Endothelial cell of umbilical vein (primary cell): Measurements from ENCODE around the gene CPA4. TPM values are rescaled to one million over a fixed set of nuclear protein-coding genes. Genes with fewer than 3 reads are reported as not detected.

Experiments
- BruUV-seq: library from RNA; stranded (reverse); fragments of 400-500 nt; replicated peaks from 2 replicates; lab custom pipeline; 2021; lab: Mats Ljungman, UMichigan
- CTCF ChIA-PET: fragments of 300-600, 350-600 bp; sonication (Branson Sonifier 250); formaldehyde crosslinking; loops from one replicate; lab custom pipeline; 2021; ENCODE audit warnings: antibody characterized with exemption, inconsistent platforms; lab: Charles Lee
- POLR2A ChIA-PET: fragments of 300-600, 350-600 bp; sonication (Branson Sonifier 250); formaldehyde crosslinking; loops from one replicate; lab custom pipeline; 2021; ENCODE audit warnings: antibody characterized with exemption, inconsistent platforms; lab: Charles Lee
- DNase-seq: peaks from one replicate; pipeline ENCODE4 v3.0.0-alpha.2; 2011; ENCODE audit warnings: low read depth, low spot score
- FAIRE-seq: peaks from 2 replicates; lab custom pipeline; 2011; peaks lifted over from hg19 to GRCh38; lab: Jason Lieb, UNC
- H2AFZ ChIP-seq: 2 replicates; pipeline ENCODE4 v1.6.0; 2012; ENCODE audit warnings: low read depth, low read length, control low read depth, inconsistent platforms
- H3K27ac ChIP-seq: 2 replicates; pipeline ENCODE4 v1.5.1; 2011; ENCODE audit warnings: low read depth, mild to moderate bottlenecking, control low read depth, low read length, moderate library complexity; ENCODE audit not compliant: insufficient read depth
- H3K27me3 ChIP-seq, 2 experiments: 2 replicates each; pipeline versions ENCODE4 v1.6.0 to v1.6.1; 2011; ENCODE audit warnings: low read length in 2 of 2, mixed read lengths in 1 of 2; ENCODE audit not compliant: control insufficient read depth in 2 of 2, insufficient read depth in 2 of 2
- H3K36me3 ChIP-seq, 2 experiments: 2 replicates in 1 of 2; 3 replicates in 1 of 2; pipeline ENCODE4 v1.5.1; 2011; ENCODE audit warnings: low read length in 2 of 2, mild to moderate bottlenecking in 1 of 2, moderate library complexity in 1 of 2; ENCODE audit not compliant: control insufficient read depth in 2 of 2, insufficient read depth in 2 of 2; ENCODE audit errors: extremely low read depth in 1 of 2
- H3K4me1 ChIP-seq: 3 replicates; pipeline ENCODE4 v1.5.1; 2011; ENCODE audit warnings: mild to moderate bottlenecking, low read length; ENCODE audit not compliant: control insufficient read depth, insufficient read depth; ENCODE audit errors: extremely low read depth
- H3K4me2 ChIP-seq: 2 replicates; pipeline ENCODE4 v1.6.1; 2011; ENCODE audit warnings: low read length, control low read depth, mixed read lengths; ENCODE audit not compliant: insufficient read depth
- H3K4me3 ChIP-seq, 3 experiments: fragments of 200-600 bp in 1 of 3; sonication (generic), shearing (Covaris generic) in 1 of 3; replicated peaks in 1 of 3; 2 replicates each; pipeline ENCODE4 v1.5.1; 2011 to 2016; ENCODE audit warnings: control low read depth in 3 of 3, low read length in 3 of 3, mild to moderate bottlenecking in 2 of 3, inconsistent platforms in 1 of 3, low read depth in 1 of 3, moderate library complexity in 1 of 3; ENCODE audit not compliant: insufficient read depth in 1 of 3
- H3K79me2 ChIP-seq: 2 replicates; pipeline ENCODE4 v1.6.0; 2012; ENCODE audit warnings: low read length, inconsistent platforms; ENCODE audit not compliant: control insufficient read depth, insufficient read depth
- H3K9ac ChIP-seq: replicated peaks from 2 replicates; pipeline ENCODE3; 2011; ENCODE audit warnings: low read length, control low read depth; ENCODE audit not compliant: insufficient read depth; ENCODE audit errors: extremely low read depth
- H3K9me1 ChIP-seq: replicated peaks from 3 replicates; pipeline ENCODE4 v1.6.0; 2011; ENCODE audit warnings: mild to moderate bottlenecking, low read length; ENCODE audit not compliant: control insufficient read depth, insufficient read depth; ENCODE audit errors: extremely low read depth
- H3K9me3 ChIP-seq: replicated peaks from 2 replicates; pipeline ENCODE4 v1.5.1; 2012; ENCODE audit warnings: low read length, inconsistent platforms; ENCODE audit not compliant: control insufficient read depth, insufficient read depth
- H4K20me1 ChIP-seq: replicated peaks from 2 replicates; pipeline ENCODE3; 2011; ENCODE audit warnings: mild to moderate bottlenecking, low read length; ENCODE audit not compliant: control insufficient read depth, insufficient read depth; ENCODE audit errors: extremely low read depth
- EZH2 ChIP-seq: IDR thresholded peaks from 2 replicates; pipeline ENCODE4 v1.6.1; 2012; ENCODE audit warnings: borderline replicate concordance, low read depth, mild to moderate bottlenecking, moderate library complexity, low read length, inconsistent platforms; ENCODE audit not compliant: severe bottlenecking
- FOS ChIP-seq: IDR thresholded peaks from 2 replicates; pipeline ENCODE4 v1.6.1; 2011; ENCODE audit warnings: mild to moderate bottlenecking, low read length, moderate library complexity, borderline replicate concordance; ENCODE audit not compliant: insufficient read depth
- GATA2 ChIP-seq: IDR thresholded peaks from 2 replicates; pipeline ENCODE4 v1.7.0; 2011; ENCODE audit warnings: low read depth, mild to moderate bottlenecking, moderate library complexity, mixed read lengths, low read length; ENCODE audit not compliant: insufficient read length, insufficient read depth
- JUN ChIP-seq: IDR thresholded peaks from 2 replicates; pipeline ENCODE4 v1.6.1; 2011; ENCODE audit warnings: borderline replicate concordance, low read depth; ENCODE audit not compliant: insufficient read length, insufficient read depth
- MYC ChIP-seq: IDR thresholded peaks from one replicate; pipeline ENCODE4 v1.6.1; 2011; ENCODE audit warnings: mild to moderate bottlenecking, low read depth, low read length
- POLR2A ChIP-seq: IDR thresholded peaks from 2 replicates; pipeline ENCODE4 v1.6.1; 2012; ENCODE audit warnings: low read depth, mild to moderate bottlenecking, control low read depth, low read length
- POLR2AphosphoS5 ChIP-seq: IDR thresholded peaks from 2 replicates; pipeline ENCODE4 v1.6.1; 2012; ENCODE audit warnings: low read depth, mild to moderate bottlenecking, control low read depth, low read length, moderate library complexity; ENCODE audit not compliant: insufficient read depth
- dilution Hi-C: fragments of 300-500 bp; cut with MboI; formaldehyde crosslinking; loops from one replicate; pipeline ENCODE4 v1.15.0; 2019; ENCODE audit warnings: low sequenced_read_pairs; ENCODE audit not compliant: extremely low pct_ligation_motif_present
- intact Hi-C: fragments of 100-400 bp; cut with micrococcal nuclease; formaldehyde crosslinking; loops from one replicate; pipeline ENCODE4 v1.10.0; 2022
- polyA plus RNA-seq, 4 experiments: library from polyadenylated mRNA; depleted of rRNA in 3 of 4; stranded (reverse) in 3 of 4; unstranded in 1 of 4; fragments of >200 nt; gene quantifications; 2 replicates each; pipeline versions ENCODE4 v1.2.1 to v1.2.3, GENCODE V29; 2011 to 2012; ENCODE audit warnings: missing spikeins in 1 of 4
- total RNA-seq: library from RNA; stranded (reverse); gene quantifications from 2 replicates; pipeline ENCODE4 v1.2.3, GENCODE V29; 2021
- TF ChIP-seq, protein P1 (sequence below): IDR thresholded peaks from 2 replicates; pipeline ENCODE4 v1.6.1; 2011; ENCODE audit not compliant: insufficient read depth, insufficient read length
- TF ChIP-seq, protein P2 (sequence below), 2 donors: IDR thresholded peaks; 1 replicate in 1 of 2; 2 replicates in 1 of 2; pipeline ENCODE4 v1.5.1; 2011; ENCODE audit warnings: low read length in 2 of 2, mild to moderate bottlenecking in 2 of 2, moderate library complexity in 2 of 2, control low read depth in 1 of 2, inconsistent platforms in 1 of 2, low read depth in 1 of 2; ENCODE audit not compliant: insufficient read depth in 1 of 2; ENCODE audit errors: extremely low read depth in 1 of 2

Gene CPA4
- total and polyA plus RNA-seq, 2 donors (not counting 3 experiments of a cell fraction or from before 2014, with no cell fraction given) = 0.36 TPM; not detected in 1

DNA sequence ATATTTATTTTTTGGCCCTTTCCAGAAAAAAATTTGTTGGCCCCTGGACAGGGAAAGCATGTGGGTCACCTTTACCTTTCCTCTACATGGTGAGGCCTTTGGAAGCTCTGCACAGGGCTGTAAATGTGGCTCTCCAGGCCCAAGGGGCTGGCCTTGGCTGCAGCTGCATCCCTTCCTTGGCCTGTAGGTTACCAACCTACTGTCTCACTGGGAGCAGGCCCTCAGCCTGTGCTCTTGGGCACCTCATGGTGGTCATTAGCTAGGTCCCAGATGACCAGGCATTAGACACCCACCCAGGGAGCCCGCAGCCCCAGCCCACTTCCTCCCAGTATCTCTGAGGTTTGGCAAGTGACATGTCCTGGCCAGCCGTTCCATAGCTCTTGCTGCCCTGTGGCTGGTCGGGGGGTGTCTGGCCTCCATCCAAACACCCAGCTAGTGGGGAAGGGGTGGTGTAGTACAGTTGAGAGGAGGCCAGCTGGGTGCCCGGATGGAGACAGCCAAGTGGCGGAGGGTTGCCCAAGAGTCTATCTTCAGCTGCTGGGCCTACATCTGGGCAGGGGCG, 44.5 kb downstream of the CPA4 start:
- dilution Hi-C loops = no loop called here
- Histone ChIP-seq H3K36me3 (no peaks in the 10 kb centered on the region), H3K4me2 (no peak overlapping the region), H4K20me1 (no peaks in the 10 kb centered on the region), H3K79me2 (no peaks in the 10 kb centered on the region), H3K4me1 (no peaks in the 10 kb centered on the region), H3K9me3 (no peaks in the 10 kb centered on the region), H3K9ac (no peak overlapping the region), H3K27me3 (peaks cover 0 to 2% of the 10 kb centered on the region in 2 experiments), H3K9me1 (no peaks in the 10 kb centered on the region), H3K27ac (no peak overlapping the region), H3K4me3 (no peak overlapping the region), H2AFZ (no peak overlapping the region)
- ChIA-PET CTCF (interaction anchor here (0.7 kb wide), 1 partner anchor 15 kb away, joined by 3 read pairs; no protein-coding TSS in a partner anchor), POLR2A (no interaction called here)
- BruUV-seq = no TSS peak
- TF ChIP-seq POLR2AphosphoS5 (no peak), JUN (no peak), EZH2 (no peak), FOS (no peak), POLR2A (no peak), GATA2 (no peak), MYC (no peak)
- TF ChIP-seq, protein P1, sequence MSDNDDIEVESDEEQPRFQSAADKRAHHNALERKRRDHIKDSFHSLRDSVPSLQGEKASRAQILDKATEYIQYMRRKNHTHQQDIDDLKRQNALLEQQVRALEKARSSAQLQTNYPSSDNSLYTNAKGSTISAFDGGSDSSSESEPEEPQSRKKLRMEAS = no peak
- TF ChIP-seq, protein P2, sequence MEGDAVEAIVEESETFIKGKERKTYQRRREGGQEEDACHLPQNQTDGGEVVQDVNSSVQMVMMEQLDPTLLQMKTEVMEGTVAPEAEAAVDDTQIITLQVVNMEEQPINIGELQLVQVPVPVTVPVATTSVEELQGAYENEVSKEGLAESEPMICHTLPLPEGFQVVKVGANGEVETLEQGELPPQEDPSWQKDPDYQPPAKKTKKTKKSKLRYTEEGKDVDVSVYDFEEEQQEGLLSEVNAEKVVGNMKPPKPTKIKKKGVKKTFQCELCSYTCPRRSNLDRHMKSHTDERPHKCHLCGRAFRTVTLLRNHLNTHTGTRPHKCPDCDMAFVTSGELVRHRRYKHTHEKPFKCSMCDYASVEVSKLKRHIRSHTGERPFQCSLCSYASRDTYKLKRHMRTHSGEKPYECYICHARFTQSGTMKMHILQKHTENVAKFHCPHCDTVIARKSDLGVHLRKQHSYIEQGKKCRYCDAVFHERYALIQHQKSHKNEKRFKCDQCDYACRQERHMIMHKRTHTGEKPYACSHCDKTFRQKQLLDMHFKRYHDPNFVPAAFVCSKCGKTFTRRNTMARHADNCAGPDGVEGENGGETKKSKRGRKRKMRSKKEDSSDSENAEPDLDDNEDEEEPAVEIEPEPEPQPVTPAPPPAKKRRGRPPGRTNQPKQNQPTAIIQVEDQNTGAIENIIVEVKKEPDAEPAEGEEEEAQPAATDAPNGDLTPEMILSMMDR (IDR thresholded peaks at IDR 0.05; ENCODE audit: extremely low read depth in 1 of 2, insufficient read depth in 1 of 2, low read depth in 1 of 2, low read length in 2 of 2) = no peak
- intact Hi-C loops = no loop called here
- DNase-seq (no peak), FAIRE-seq (no peak)
